EH (cell line): ENCODE data around the gene CAPN7.
A peak's percentile ranks its signal among the peaks of the same experiment; 100 is the strongest.

ENCODE experiments used
- DNase-seq: peaks from one replicate; pipeline ENCODE4 v3.0.0-alpha.2; 2015; ENCODE audit warnings: low read depth

The CAPN7 gene

DNA sequence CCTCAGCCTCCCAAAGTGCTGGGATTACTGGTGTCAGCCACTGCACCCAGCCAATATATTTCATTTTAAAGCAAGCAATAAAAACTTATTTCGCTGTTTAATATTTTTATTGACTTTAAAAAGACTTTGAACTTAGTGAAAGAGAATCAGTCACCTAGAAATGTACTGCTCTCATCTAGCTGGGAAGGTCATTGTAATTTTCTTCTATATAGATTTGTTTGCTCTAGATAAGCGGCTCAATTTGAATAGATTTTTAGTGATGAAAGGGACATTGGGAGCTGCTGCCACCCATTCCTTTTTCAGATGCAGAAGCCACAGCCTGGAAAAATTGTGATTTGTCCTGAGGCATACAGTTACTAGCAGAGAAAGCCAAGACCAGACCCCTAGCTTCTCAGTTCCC, 40.1 kb downstream of the CAPN7 start:
- DNase-seq = no peak

DNA sequence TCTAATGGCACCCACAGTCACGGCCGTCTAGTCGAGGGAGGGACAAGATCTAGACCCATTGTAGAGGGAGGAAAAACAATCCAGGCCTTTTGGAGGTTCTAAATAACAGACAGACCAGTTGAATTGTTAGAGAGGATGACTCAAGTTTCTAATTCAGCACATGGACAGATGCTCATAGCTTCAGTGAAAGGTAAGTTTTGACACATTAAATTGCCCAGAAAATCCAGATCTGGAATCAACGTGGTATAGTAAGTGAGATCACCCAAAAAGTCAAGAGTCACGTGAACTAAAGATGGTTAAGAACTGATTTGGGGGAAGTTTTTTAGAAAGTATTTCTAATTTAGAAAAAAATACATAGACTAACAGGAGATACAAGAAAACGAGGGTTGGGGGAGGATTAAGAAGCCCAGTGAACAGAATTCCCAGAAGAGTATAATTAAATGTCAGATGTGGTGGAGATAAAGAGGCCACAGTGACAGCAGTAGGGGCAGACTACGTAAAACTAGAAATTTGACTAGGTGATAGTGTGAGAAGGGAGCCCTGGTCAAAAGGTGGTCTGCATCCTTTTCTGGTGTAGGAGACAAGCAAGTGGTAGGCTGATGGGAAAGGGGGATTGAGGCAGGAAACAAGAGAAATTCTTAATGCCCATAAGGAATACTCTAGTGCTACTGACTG, 47.1 kb downstream of the CAPN7 start:
- DNase-seq = no peak

DNA sequence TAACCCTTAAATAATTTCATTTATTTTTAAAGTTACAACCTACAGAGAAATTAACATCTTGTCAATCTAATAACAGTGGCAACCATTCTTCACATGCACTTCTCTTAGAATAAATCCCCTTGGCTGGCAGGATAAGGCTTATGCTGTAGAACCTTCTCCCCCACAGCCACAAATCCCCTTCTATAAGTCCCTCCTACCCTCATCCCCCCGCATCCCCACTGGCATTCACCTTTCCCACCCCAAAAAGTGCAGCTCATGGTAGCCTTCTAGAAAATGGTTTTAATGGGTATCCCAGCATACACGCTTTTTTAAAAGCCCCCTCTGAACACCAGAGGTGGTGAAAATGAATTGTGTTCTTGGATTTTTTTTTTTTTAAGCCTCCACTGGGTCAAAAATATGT, 49.2 kb downstream of the CAPN7 start:
- DNase-seq = no peak

DNA sequence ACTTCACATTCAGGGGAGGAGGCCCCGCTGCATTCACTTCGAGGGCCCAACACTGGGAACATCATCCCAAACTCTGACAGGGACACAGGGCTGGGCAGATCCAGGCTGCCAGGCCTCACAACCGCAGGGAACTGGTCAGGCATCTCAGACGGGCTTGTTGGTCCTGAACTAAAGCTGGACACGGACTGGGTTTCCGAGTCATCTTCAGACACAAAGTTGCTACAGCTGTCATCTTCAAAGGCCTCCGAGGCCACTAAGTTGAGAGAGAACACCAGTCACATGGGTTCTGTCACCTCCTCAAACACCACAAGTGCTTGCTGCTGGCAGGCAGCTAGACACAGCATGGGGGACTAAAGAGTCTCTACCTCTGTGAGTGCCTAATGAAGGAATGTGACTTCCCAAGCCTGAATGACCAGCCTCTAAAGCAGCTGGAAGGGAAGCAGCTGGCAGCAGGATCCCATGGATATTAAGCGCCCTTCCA, 50.9 kb downstream of the CAPN7 start:
- no peak for DNase-seq

DNA sequence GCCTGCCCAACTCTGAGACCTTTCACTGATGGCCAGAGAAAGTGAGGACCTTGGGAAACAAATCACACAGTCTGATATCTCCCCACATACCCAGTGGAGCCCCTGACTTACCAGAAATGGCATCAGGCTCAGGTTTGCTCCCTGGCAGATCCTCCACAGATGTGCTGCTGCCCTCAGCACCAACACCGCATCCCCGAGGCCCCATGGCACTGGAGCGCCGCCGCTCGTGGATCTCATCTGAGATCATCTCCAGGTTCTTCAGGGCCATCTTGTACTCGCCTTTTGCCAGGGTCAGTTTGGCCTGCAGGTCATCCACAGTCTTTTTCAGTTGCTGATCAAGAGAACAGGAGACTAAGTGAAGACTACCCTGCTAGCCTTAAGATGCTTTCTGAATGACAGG, 52.7 kb downstream of the CAPN7 start:
- no peak for DNase-seq

DNA sequence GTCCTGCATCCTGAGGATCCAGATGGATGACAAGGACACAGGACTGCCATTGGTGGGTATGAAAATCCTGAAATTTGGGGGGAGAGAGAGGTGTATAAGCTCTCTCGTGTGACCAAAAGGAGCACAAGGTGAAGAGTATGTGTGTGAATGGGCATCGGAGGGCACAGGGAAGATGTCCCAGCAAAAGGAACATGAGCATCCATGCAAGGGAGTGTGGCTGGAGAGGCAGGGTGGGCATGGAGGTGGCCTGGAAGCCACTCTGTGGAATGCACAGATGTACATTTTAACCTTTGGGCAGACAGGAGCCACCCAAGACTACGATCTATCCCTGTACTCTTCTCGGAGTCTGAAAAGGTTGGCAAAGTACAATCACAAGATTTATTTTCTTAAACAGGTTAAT, 54.5 kb downstream of the CAPN7 start:
- DNase-seq = no peak

DNA sequence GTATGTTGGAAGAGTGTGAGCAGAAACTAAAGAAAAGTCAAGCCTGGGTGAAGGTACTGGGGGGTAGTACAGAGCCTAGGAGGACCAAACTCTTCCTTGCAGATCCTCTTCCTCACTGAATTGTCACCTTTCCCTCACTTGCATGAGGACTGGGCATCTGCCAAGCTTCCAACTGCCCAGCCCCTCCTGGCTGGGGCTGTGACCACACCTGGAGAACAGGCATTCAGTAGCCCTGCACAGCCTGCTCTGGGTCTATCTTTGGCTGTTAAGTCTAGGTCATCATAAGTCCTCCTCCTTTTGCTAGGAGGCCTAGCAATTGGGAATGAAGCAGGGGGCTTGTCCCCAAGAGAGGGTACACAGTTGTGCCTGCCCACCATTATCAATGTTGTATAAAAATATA, 55.2 kb downstream of the CAPN7 start:
- DNase-seq = no peak

DNA sequence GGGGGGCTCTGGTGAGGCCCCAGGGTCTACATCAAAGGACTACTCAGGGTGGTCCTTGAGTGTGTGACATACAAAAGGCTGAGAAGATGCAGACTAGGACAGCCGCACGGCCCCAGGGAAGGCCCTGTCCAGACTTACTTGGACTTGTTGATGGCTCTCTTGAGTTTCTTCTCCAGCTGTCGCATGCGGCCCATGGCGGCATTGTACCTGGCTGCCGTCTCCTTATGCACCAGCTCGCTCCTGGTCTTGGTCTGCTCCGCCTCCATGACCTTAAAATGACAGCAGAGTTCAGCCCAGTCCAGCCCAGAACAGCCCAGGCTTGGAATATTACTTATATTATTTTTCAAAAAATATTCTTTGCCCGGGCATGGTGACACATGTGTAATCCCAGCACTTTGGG, 56.0 kb downstream of the CAPN7 start:
- DNase-seq = no peak

DNA sequence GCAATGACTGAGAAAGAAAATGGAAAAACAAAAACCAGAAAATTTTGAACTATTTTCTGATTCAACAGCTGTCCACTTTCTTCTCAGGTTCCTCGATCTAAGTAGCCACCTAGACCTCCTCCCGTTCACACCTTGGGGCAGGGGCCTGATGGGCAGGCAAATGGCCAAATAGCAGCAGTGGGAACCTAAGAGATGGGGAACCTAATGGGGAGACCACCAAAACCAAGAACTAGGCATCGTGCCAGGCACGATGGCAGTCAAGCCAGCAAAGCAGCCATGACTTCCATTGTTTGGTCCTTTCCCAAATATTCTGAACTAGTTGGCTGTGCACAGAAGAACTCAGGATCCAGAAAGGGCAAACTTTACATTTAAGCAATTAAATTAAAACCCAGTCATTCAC, 57.1 kb downstream of the CAPN7 start:
- no peak for DNase-seq

DNA sequence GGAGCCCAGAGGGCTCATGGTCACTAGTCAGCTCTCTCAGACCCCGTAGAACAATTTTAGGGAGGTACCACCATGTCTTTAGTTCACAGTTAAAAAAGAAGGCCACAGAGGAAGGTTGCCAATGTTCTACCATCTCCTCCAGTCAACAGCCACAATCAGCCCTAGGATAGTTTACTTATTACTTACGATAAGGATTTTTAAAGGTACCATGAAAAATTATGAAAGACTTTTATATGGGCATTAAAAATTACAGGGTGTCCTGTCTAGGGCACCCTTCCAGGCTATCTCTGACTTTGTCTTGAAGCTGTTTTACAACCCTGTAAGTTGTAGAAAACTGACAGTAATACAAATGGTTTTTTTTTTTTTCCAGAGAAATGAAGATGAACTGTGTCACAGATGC, 57.9 kb downstream of the CAPN7 start:
- DNase-seq = no peak

DNA sequence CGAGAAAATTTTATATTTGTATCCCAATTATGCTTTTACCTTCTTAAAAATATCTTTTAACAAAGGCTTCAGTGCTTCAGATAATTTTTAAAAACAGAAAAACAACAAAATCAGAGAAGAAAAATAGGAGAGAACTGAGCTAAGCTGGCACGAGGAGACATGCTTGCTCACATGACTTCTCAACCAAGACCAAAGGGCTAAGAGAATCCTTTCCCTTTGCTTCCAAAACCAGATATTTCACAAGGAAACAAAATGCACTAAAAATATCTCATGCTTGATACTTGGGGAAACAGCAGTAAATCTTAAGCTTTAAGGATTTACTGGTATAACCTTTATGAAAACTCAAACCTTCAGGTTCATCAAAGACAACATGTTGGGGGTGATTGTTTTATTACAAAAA, 58.4 kb downstream of the CAPN7 start:
- no peak for DNase-seq

DNA sequence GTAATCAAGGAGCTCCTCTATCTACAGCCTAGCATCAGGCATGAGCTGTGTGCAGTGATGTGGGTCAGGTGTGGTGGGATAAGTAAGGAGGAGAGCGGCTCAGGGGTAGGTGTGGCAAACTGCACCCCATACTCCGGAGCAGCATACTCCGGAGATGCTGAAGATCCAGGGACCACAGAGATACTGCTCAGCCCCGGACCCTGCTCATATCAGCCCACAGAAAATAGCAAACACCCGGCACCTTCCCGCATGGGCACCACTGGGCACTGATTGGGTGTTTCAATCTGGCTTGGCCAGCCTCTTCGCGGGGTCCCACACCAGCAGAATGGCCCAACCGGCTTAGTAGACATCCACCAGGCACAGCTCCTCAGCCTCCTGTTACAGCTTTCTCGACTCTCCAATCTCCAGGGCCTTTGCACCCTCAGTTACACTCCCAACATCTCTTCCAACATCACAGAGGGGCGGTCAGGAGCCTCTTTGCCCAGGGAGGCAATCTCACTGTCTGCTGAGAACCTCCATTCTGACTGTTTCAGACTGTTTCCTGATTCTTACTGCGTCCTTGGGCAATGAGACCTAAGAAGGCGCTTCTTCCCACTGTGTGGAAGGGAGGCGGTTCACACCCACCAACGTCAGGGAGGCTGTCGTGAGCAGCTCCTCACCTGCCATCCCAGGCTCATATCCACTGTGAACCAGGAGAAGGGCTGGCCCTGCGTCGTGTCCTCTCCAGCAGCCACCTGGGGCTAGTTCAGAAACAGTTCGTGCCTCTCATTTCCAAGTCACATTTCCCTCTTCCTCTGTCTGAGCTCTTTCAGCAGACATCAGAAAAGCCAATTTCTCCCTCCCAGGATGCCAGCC, 59.8 kb downstream of the CAPN7 start:
- no peak for DNase-seq

DNA sequence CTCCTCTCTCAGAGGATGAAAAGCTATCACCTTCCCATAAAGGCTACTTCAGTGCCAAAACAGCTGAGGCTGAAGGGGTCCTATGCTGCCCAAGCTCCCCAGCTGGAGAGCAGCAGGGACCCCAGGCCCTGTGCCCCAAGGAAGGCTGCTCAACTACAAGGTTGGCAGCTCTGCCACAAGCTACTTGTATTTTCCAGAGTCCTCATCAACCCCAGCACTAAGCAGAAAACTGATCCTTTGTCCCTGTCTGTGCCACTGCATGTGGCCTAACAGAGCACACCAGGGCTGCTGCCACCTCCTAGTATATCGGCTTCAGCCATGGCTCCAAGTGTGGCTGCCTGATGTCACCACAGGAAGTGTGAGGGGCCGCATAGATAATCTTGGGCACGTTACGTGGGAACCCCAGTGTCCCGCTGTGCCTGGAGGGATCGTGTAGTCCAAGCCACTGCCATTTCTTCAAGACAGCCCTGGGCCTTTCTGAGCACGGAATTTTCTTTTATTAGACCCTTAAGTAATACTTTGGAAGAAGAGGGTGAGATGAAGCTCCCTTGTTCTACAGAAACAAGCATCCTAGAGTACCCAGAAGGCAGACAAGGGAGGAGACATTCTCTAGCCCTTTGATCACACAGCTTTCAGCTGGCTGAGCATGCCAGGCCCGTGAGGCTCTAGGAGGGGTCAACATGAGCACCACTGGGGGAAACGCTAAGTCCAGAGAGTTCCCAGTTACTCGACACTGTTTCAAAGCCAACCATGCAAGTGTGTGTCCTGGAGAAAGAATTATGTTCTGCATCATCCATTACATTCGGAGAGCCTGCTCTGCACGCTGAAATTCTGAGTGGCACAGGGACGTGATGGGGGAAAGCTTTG, 60.7 kb downstream of the CAPN7 start:
- DNase-seq = no peak

DNA sequence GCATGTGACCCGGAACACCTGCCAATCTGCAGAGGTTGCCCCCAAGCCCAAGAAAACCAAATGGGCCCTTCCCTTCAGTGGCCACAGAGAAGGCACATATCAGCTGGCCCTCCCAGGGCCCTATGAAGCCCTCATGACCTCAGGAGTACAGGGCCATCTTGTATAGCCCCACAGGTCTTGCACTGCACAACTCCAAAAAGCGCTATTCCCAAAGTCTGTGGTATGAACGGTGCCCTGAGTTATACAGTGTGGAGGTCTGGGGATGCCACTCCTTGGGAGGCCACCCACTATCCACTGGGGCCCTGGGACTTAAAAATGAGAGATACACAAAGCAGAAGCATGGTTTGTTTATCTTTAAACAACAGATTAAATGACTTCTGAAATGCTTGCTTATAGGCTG, 61.5 kb downstream of the CAPN7 start:
- DNase-seq = no peak

DNA sequence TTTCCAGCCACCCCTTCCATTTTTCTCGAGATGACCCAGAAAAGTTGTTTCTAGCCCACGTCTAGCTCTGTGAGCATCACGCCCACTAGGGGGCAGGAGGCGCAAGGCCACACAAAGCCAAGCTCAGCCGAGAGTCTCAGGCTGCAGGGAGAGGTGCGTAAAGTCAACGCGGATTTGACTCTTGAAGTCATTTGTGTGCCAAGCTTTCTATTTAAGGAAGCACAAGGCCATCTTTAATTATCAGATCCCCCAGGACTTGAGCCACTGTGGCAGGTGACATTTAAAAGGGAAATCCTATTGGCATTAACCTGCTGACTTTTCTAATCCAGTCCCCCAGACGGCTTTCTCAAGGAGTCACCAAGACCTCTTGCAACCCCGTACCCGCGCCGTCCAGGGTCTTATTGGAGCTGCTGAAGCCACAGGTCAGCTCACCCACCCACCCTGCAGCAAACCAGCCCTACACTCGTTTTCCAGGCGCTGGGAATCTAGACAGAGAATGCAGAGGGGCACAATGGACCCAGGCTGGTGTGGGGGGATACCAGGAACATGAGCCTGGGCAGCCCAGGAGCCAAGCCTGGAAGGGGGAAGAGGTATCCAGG, 62.1 kb downstream of the CAPN7 start:
- peak; percentile 84 for DNase-seq

DNA sequence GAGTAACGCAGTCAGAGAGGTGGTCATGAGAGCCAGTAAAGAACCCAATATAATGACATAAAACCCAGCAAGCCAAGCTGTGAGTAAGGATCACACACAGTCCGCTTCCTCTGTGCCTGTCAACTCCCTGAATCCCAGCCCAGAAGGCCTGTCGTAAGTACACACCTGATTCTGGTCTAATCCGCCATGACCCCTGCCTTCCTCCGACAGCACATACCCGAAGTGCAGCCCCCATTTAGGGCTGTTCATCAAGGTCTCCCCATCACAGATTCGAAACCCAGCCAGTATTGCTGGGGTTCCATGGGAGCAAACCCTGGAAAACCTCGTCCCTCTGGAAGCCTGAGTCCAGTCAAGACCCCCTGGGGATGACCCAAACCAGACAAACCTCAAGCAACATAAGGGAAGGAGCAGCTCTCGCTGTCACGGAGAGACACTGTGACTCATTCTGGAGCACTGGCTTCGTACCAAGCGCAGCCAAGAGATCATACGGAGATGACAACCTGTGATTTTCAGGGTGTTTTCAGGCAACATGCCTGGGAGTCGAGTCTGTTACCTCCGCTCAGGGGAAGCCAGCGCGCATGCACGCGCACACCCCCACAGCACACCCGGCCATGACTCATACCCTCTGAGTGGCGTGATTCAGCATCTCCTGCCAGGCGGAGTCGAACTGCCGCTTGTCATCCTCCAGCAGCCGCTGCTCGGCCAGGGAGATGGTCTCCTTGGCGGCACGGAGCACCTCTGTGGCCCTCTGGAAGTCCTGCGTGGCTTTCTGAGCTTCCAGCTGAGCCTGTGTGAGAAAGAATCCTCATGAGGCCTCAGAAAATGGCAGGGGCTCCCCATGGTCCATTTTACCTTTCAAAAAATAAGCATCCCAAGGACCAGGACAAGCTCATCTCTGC, 63.3 kb downstream of the CAPN7 start:
- DNase-seq = peak; percentile 96

DNA sequence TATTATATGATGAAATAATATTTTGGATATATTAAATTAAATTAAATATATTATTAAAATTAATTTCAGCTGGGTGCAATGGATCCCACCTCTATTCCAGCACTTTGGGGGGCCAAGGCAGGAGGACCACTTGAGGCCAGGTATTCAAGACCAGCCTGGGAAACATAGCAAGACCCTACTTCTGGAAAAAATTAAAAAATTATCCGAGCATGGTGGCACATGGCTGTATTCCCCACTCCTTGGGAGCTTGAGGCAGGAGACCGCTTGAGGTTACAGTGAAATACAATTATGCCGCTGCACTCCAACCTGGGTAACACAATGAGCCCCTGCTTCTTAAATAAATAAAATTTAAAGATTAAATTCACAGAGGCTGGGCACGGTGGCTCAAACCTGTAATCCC, 65.0 kb downstream of the CAPN7 start:
- DNase-seq = no peak

DNA sequence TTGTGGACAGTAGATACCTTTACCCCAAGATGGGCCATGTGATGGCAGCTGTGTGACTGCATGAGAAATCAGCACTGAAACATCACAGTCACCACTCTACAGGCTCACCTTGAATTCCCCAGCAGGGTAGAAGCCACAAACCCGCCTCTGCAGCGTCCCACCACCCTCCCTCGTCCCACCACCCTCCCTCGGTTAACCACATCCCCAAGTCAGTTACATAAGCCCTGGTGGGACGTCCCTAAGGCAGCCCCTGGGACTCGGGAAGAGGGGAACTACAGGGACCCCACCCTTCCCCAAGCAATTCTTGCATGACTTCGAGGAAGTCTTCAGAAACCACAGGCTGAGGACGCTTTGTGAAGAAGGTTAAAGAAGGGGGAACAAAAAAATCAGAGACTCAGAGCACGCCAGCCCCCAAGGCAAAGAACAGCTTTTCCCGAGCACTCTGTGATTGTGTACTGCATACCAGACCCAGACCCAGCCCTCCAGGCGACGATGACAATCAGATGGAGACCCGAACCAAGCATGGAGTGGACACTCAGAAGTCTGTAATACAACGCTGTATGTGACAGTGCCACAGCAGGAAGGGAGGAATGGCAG, 65.8 kb downstream of the CAPN7 start:
- DNase-seq = no peak

DNA sequence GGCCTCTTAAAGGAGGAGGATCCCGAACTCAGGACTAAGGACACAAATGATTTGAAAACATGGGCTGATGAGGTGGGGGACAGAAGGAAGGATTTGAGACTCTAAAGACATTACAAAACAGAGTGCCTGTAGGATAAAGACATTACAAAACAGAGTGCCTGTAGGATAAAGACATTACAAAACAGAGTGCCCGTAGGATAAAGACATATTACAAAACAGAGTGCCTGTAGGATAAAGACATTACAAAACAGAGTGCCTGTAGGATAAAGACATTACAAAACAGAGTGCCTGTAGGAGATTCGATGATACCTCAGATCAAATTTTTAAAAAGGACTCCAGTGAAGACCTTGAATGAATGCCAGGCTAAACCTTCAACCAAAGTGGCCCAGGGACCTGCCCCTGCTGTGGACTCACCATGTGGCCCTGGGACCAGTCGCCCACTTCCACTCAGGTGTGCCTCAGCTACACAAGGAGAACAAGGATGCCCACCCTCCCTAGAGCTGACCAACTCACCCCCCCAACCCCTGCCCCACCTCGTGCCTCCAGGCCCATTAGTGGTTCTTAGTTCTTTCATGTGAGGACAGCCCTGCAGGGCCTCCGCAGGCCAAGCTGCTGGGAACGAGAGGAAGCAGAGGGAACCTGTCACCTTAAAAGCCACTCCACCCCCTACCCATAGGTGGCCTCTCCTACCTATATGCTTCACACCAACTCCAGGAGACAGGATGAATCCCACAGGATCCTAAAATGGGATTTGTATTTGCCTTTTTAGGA, 66.6 kb downstream of the CAPN7 start:
- DNase-seq = no peak

DNA sequence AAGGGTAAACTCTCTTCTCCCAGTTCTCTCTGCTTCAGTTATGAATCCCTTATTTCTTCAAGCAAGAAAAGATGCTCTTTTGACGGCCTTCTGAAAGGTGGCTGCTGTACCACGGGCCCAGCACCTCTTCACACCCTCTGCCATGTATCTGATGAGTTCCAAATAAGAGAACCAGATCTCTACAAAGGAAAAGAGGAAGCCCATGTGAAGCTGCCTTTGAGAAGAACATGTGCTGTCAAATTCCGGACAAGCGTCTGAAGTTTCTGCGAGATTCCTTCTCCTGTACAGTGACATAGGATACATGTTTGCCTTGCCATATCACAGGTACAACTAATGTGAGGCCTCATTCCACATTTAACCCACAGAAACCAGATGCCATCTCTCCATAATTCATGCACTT, 67.2 kb downstream of the CAPN7 start:
- no peak for DNase-seq
